ENCODE results near the gene PSMD7.

Gene PSMD7

DNA sequence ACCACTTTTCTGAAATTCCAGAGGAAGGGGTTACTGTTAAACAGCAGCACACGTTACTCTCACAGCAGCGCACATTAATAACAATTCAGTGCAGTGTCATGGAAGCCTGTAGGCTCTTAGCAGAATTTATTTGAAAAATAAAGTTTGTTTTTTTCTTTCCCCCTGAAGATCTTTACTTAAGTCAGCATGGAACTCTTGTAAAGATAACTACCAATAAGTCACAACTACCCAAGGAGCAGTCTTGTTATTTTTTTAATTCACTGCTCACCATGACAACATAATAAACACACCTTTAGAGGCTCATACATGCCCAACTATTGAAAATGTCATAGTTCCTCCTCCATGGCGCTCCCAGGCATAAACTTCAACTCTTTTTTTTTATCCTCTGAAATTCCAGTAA lies 31.8 kb upstream of the PSMD7 start:
- no peak for DNase-seq (ENCODE audit: low spot score)
- TF ChIP-seq, protein P1, sequence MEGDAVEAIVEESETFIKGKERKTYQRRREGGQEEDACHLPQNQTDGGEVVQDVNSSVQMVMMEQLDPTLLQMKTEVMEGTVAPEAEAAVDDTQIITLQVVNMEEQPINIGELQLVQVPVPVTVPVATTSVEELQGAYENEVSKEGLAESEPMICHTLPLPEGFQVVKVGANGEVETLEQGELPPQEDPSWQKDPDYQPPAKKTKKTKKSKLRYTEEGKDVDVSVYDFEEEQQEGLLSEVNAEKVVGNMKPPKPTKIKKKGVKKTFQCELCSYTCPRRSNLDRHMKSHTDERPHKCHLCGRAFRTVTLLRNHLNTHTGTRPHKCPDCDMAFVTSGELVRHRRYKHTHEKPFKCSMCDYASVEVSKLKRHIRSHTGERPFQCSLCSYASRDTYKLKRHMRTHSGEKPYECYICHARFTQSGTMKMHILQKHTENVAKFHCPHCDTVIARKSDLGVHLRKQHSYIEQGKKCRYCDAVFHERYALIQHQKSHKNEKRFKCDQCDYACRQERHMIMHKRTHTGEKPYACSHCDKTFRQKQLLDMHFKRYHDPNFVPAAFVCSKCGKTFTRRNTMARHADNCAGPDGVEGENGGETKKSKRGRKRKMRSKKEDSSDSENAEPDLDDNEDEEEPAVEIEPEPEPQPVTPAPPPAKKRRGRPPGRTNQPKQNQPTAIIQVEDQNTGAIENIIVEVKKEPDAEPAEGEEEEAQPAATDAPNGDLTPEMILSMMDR (IDR thresholded peaks at IDR 0.05; ENCODE audit: extremely low read depth, missing control alignments), result no peak

DNA sequence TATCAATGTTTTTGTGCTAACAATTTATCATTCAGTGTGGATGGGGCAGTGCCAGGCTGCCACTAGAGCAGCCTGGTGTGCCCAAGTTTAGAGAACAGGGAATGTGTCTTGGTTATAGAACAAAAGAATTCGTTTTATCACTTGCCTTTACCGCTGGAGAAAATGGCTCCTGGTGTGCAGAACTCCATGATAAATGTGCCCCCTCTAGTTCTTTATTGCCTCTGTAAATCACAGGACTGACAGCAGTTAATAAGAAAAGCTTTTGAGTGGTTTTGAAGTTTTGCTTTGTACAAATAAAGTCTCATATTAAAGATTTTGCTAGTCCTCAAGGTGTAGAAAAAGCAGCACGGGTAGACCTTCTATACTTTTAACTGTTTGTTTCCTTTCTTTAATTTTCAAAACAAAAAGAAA lies 28.2 kb upstream of the PSMD7 start:
- DNase-seq (ENCODE audit: low spot score), result no peak
- TF ChIP-seq, protein P1 (IDR thresholded peaks at IDR 0.05; ENCODE audit: extremely low read depth, missing control alignments), result no peak

DNA sequence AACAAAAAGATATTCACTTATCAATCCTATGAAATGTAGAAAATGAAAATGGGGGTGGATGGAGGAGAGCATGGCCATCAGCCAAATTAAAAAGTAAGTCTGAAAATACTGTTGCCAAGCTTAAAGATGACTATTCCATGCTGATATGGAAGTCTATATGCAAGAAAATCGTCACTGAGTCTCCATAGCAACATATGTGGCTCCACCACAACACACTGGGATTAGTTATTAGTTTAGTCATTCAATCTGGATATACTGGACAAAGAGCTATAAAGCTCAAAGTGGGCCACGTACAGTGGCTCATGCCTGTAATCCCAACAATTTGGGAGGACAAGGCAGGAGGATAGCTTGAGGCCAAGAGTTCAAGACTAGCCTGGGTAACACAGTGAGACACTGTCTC lies 24.7 kb upstream of the PSMD7 start:
- no peak for DNase-seq (ENCODE audit: low spot score)
- TF ChIP-seq, protein P1 (IDR thresholded peaks at IDR 0.05; ENCODE audit: extremely low read depth, missing control alignments), result no peak

DNA sequence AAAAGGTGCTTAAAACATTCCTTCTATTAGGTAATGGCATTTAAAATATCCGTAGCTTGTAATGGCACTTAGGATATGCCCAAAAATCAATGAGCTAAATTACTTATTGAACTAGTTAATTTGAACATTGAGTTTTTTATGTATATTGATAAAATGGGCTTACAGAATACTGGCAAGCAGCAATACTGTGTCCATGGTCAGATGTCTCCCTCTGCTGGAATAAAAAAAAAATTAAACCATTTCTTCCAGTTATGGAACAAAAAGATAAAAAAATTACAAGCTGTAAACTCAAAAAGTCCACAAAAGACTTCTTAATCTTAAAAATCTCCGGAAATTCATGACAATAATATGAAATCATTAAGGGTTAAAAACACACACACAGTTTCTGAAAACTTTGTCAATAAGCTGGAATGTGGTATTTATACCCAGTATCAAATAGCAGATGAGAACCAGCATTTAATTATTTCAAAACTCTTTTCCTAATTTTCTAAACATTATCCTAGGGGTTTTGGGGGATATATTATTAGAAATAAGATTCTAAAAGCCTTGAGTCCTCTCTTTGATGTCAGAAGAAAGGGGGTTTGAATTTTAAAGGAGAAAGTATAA lies 21.5 kb upstream of the PSMD7 start:
- no peak for DNase-seq (ENCODE audit: low spot score)
- TF ChIP-seq, protein P1 (IDR thresholded peaks at IDR 0.05; ENCODE audit: extremely low read depth, missing control alignments), result no peak

DNA sequence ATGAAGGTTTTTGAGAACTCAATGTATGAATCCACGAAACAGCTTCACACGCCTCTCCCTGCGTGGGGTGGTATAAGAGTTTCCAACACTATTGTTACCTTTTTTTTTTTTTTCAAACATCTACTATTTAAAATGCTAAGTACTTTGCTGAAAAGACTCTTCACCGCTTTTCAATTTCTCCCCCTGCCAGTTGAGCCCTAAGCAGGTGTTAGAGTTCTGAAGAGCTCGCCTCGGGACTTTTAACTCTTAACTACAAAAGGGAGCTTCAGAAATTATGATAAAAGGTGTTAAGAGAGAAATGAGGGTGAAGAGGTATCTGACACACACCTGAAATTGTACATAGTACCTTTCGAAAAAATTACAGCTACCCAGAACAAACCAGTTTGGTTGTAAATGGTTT lies 20.9 kb upstream of the PSMD7 start:
- DNase-seq (ENCODE audit: low spot score), result no peak

DNA sequence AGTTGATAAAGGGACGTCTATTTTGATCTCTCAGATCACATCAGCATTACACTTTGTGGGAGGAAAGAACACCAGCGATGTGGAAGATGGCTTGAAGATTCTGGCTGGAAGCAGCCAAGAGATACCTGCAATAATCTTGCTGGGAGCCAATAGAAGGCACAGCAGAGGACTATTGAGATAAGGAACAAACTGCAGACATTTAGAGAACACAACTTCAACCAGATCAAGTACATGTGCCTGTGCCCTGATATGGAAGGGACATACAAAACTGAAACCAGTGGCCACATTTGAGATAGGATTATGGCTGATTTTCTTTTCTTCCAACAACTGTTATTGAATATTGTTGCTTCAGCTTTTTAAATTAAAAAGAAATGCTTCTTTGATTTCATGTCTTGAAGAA lies 18.6 kb upstream of the PSMD7 start:
- no peak for DNase-seq (ENCODE audit: low spot score)
- TF ChIP-seq, protein P1 (IDR thresholded peaks at IDR 0.05; ENCODE audit: extremely low read depth, missing control alignments), result no peak

More for the DNA sequence above, 20.9 kb upstream of the PSMD7 start:
- TF ChIP-seq, protein P1 (IDR thresholded peaks at IDR 0.05; ENCODE audit: extremely low read depth, missing control alignments), result no peak

DNA sequence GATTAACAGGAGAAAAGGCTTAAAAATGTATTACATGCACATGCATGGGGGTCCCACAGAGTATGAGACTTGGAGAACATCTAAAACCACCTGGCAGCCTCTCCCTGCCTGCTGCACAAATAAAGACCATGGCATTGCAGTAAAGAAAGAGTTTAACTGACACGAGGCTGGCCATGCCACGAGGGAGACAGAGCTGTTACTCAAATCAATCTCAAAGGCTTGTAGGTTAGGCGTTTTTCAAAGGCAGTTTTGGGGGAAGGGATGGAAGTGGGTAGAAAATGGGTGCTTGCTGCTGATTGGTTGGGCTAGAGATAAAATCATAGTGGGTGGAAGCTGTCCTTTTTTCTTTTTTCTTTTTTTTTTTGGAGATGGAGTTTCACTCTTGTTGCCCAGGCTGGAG lies 17.3 kb upstream of the PSMD7 start:
- no peak for DNase-seq (ENCODE audit: low spot score)
- TF ChIP-seq, protein P1 (IDR thresholded peaks at IDR 0.05; ENCODE audit: extremely low read depth, missing control alignments), result no peak

Measured in GM20000 (cell line).